T-helper 17 cell (primary cell): ENCODE data around the gene FKBP14. TPM values are rescaled to one million over a fixed set of nuclear protein-coding genes. Genes with fewer than 3 reads are reported as not detected.
"Not testable (repeated sequence)": the region's sequence is repeated elsewhere in the genome, so short reads cannot be mapped to it uniquely, and the experiment has no call there.

Experiments
- ATAC-seq: fragments of 150-1000 bp; cut with Tn5 transposase; 2 replicates; pipeline ENCODE4 v1.10.0; 2021; ENCODE audit warnings: mild to moderate bottlenecking, moderate library complexity
- DNase-seq, 3 donors: peaks; one replicate each; pipeline versions ENCODE4 v3.0.0 to v3.0.0-alpha.2; 2020 to 2021
- H3K9me3 ChIP-seq: one replicate; pipeline ENCODE4 v1.7.0; 2013; ENCODE audit warnings: low read length, mild to moderate bottlenecking; ENCODE audit not compliant: control insufficient read depth, poor library complexity, severe bottlenecking
- H3K27ac Mint-ChIP-seq: one replicate; pipeline ENCODE4 v1.8.0; 2022; ENCODE audit warnings: mild to moderate bottlenecking, moderate library complexity, mixed read lengths
- H3K27me3 Mint-ChIP-seq: one replicate; pipeline ENCODE4 v1.8.0; 2022; ENCODE audit warnings: mixed read lengths
- H3K36me3 Mint-ChIP-seq: one replicate; pipeline ENCODE4 v1.8.0; 2022; ENCODE audit warnings: low read depth, mixed read lengths
- H3K4me1 Mint-ChIP-seq: one replicate; pipeline ENCODE4 v1.8.0; 2022; ENCODE audit warnings: mild to moderate bottlenecking, mixed read lengths
- H3K4me3 Mint-ChIP-seq: one replicate; pipeline ENCODE4 v1.8.0; 2022; ENCODE audit warnings: mild to moderate bottlenecking, moderate library complexity, mixed read lengths
- total RNA-seq, 4 donors: library from RNA in 2 of 4; stranded (reverse) in 2 of 4; gene quantifications; one replicate each; pipeline ENCODE4 v1.2.3 and lab custom pipeline; 2022 to 2026

FKBP14 gene
- total RNA-seq, 2 donors from 2014 or later = 5.1 to 7.4 TPM

- Mint-ChIP-seq H3K27me3 (peaks cover 55% of the 10 kb centered on the region), H3K4me1 (peaks cover 2% of the 10 kb centered on the region), H3K36me3 (no peaks in the 10 kb centered on the region), H3K27ac (no peak overlapping the region), H3K4me3 (no peak overlapping the region)
- DNase-seq = no peak
- no peaks in the 10 kb centered on the region for H3K9me3 ChIP-seq
- no peak for ATAC-seq
Observed at GRCh38 chr7:29976266-29976665, 50.2 kb downstream of the FKBP14 start.

GRCh38 chr7:29975561-29975960, 50.9 kb downstream of the FKBP14 start:
- Mint-ChIP-seq H3K27ac (no peak overlapping the region), H3K4me3 (no peak overlapping the region)

GRCh38 chr7:29974286-29974685, 52.2 kb downstream of the FKBP14 start:
- no peak for DNase-seq
- Mint-ChIP-seq H3K36me3 (peaks cover 3% of the 10 kb centered on the region), H3K27me3 (peaks cover 53% of the 10 kb centered on the region), H3K4me1 (peaks cover 11% of the 10 kb centered on the region), H3K4me3 (no peak overlapping the region), H3K27ac (no peak overlapping the region)
- no peaks in the 10 kb centered on the region for H3K9me3 ChIP-seq
- no peak for ATAC-seq

More at GRCh38 chr7:29975561-29975960, 50.9 kb downstream of the FKBP14 start:
- ATAC-seq (no peak), DNase-seq (no peak)
- Mint-ChIP-seq H3K36me3 (no peaks in the 10 kb centered on the region), H3K4me1 (peaks cover 2% of the 10 kb centered on the region), H3K27me3 (peaks cover 53% of the 10 kb centered on the region)
- no peaks in the 10 kb centered on the region for H3K9me3 ChIP-seq

- H3K4me1 Mint-ChIP-seq = peaks cover 13% of the 10 kb centered on the region
- peaks cover 3% of the 10 kb centered on the region for H3K36me3 Mint-ChIP-seq
- no peaks in the 10 kb centered on the region for H3K9me3 ChIP-seq
- ATAC-seq = no peak
- no peak for DNase-seq
- H3K4me3 Mint-ChIP-seq = no peak overlapping the region
- peaks cover 55% of the 10 kb centered on the region for H3K27me3 Mint-ChIP-seq
- H3K27ac Mint-ChIP-seq = no peak overlapping the region
Observed at GRCh38 chr7:29972315-29972669, 54.2 kb downstream of the FKBP14 start.

- Mint-ChIP-seq H3K27ac (no peak overlapping the region), H3K4me3 (no peak overlapping the region), H3K27me3 (peaks cover 54% of the 10 kb centered on the region), H3K36me3 (peaks cover 3% of the 10 kb centered on the region), H3K4me1 (peaks cover 13% of the 10 kb centered on the region)
- no peak for ATAC-seq
- no peak for DNase-seq
- H3K9me3 ChIP-seq = no peaks in the 10 kb centered on the region
Observed at GRCh38 chr7:29971566-29972314, 54.8 kb downstream of the FKBP14 start.

GRCh38 chr7:29970158-29970557, 56.3 kb downstream of the FKBP14 start:
- Mint-ChIP-seq H3K27me3 (peaks cover 60% of the 10 kb centered on the region), H3K36me3 (peaks cover 5% of the 10 kb centered on the region), H3K4me1 (peaks cover 11% of the 10 kb centered on the region), H3K4me3 (no peak overlapping the region), H3K27ac (peak overlapping the region; percentile 30)
- H3K9me3 ChIP-seq = no peaks in the 10 kb centered on the region
- no peak for ATAC-seq
- DNase-seq = no peak

GRCh38 chr7:29969738-29970137, 56.8 kb downstream of the FKBP14 start:
- Mint-ChIP-seq H3K4me3 (no peak overlapping the region), H3K27ac (peak overlapping the region; percentile 30), H3K4me1 (peaks cover 11% of the 10 kb centered on the region), H3K36me3 (peaks cover 5% of the 10 kb centered on the region), H3K27me3 (peaks cover 63% of the 10 kb centered on the region)
- DNase-seq = no peak
- H3K9me3 ChIP-seq = no peaks in the 10 kb centered on the region
- ATAC-seq = no peak

- no peaks in the 10 kb centered on the region for H3K9me3 ChIP-seq
- peaks cover 11% of the 10 kb centered on the region for H3K4me1 Mint-ChIP-seq
- H3K36me3 Mint-ChIP-seq = peaks cover 5% of the 10 kb centered on the region
- DNase-seq = no peak
- peaks cover 58% of the 10 kb centered on the region for H3K27me3 Mint-ChIP-seq
- H3K4me3 Mint-ChIP-seq = no peak overlapping the region
- no peak for ATAC-seq
- H3K27ac Mint-ChIP-seq = no peak overlapping the region
Observed at GRCh38 chr7:29968683-29969395, 57.7 kb downstream of the FKBP14 start.

GRCh38 chr7:29965030-29965429, 61.5 kb downstream of the FKBP14 start:
- H3K4me3 Mint-ChIP-seq = no peak overlapping the region
- H3K27ac Mint-ChIP-seq = no peak overlapping the region
- peaks cover 10% of the 10 kb centered on the region for H3K4me1 Mint-ChIP-seq
- no peaks in the 10 kb centered on the region for H3K9me3 ChIP-seq
- ATAC-seq = no peak
- H3K36me3 Mint-ChIP-seq = peaks cover 2% of the 10 kb centered on the region
- no peak for DNase-seq
- peaks cover 35% of the 10 kb centered on the region for H3K27me3 Mint-ChIP-seq

GRCh38 chr7:29962035-29962434, 64.5 kb downstream of the FKBP14 start:
- H3K36me3 Mint-ChIP-seq = peaks cover 2% of the 10 kb centered on the region
- H3K4me3 Mint-ChIP-seq = no peak overlapping the region
- H3K27ac Mint-ChIP-seq = no peak overlapping the region
- ATAC-seq (no peak), DNase-seq (no peak)
- peaks cover 7% of the 10 kb centered on the region for H3K4me1 Mint-ChIP-seq
- no peaks in the 10 kb centered on the region for H3K9me3 ChIP-seq
- peaks cover 38% of the 10 kb centered on the region for H3K27me3 Mint-ChIP-seq

GRCh38 chr7:29961611-29962010, 64.9 kb downstream of the FKBP14 start:
- H3K27ac Mint-ChIP-seq, H3K4me1 Mint-ChIP-seq, ATAC-seq, H3K36me3 Mint-ChIP-seq, H3K4me3 Mint-ChIP-seq, H3K9me3 ChIP-seq, DNase-seq: not testable (repeated sequence)
- H3K27me3 Mint-ChIP-seq = peaks cover 36% of the 10 kb centered on the region
